Stomach (tissue), 9 donors: ENCODE data around the gene NOG. TPM values are rescaled to one million over a fixed set of nuclear protein-coding genes. Genes with fewer than 3 reads are reported as not detected.

ENCODE experiments used
- DNase-seq, 2 donors: peaks; one replicate each; pipeline versions ENCODE4 v3.0.0 to v3.0.0-alpha.2; 2013 to 2019
- H3K27ac ChIP-seq, 5 donors: fragments of 200-600 bp in 4 of 5; sonication (generic) in 4 of 5; one replicate each; pipeline ENCODE4 v1.5.1; 2013 to 2019; ENCODE audit warnings: mild to moderate bottlenecking in 1 of 5, moderate library complexity in 1 of 5
- H3K27me3 ChIP-seq, 3 donors: fragments of 200-600 bp; sonication (generic); one replicate each; pipeline ENCODE4 v1.5.1; 2017 to 2019; ENCODE audit warnings: mixed run types in 1 of 3
- H3K36me3 ChIP-seq, 4 donors: fragments of 200-600 bp; sonication (generic); 1 replicate in 3 of 4; 2 replicates in 1 of 4; pipeline ENCODE4 v1.5.1; 2016 to 2019
- H3K4me1 ChIP-seq, 4 donors: fragments of 200-600 bp; sonication (generic); one replicate each; pipeline ENCODE4 v1.5.1; 2016 to 2019
- H3K4me3 ChIP-seq, 4 donors: fragments of 200-600 bp; sonication (generic) in 3 of 4; one replicate each; pipeline ENCODE4 v1.5.1; 2016 to 2019; ENCODE audit warnings: mild to moderate bottlenecking in 1 of 4
- H3K9me3 ChIP-seq, 4 donors: fragments of 200-600 bp; sonication (generic); one replicate each; pipeline ENCODE4 v1.5.1; 2016 to 2019
- EP300 ChIP-seq: sonication (generic); formaldehyde crosslinking; IDR thresholded peaks from one replicate; pipeline ENCODE4 v1.6.1; 2017; ENCODE audit warnings: antibody characterized with exemption
- POLR2A ChIP-seq, 4 donors: fragments of 450-650 bp; IDR thresholded peaks; one replicate each; pipeline ENCODE4 v1.6.1; 2016; ENCODE audit warnings: antibody characterized with exemption in 4 of 4, control low read depth in 2 of 4, mild to moderate bottlenecking in 1 of 4, moderate library complexity in 1 of 4
- POLR2AphosphoS5 ChIP-seq, 3 donors: sonication (generic); formaldehyde crosslinking; IDR thresholded peaks; one replicate each; pipeline ENCODE4 v1.6.1; 2016; ENCODE audit warnings: antibody characterized with exemption in 3 of 3
- WGBS, 5 donors: extraction: QIAGEN DNeasy Blood & Tissue Kit in 3 of 5; methylation state at CpG; one replicate each; pipeline versions ENCODE4 v1.1.5 to v1.1.7; 2013 to 2018; 5-methylcytosine and 5-hydroxymethylcytosine counted together
- intact Hi-C: fragments of 100-400 bp; cut with DNase I; formaldehyde crosslinking; loops from one replicate; pipeline ENCODE4 v1.15.1; 2023; ENCODE audit warnings: low total_unique reads
- polyA plus RNA-seq, 3 donors: library from polyadenylated mRNA; stranded (reverse); fragments of 200-250 nt; gene quantifications; one replicate each; pipeline ENCODE4 v1.2.3, GENCODE V29; 2013
- total RNA-seq, 5 donors: library from RNA; depleted of rRNA; stranded (reverse); fragments of >200 nt; gene quantifications; one replicate each; pipeline versions ENCODE4 v1.1.0 to v1.2.3, GENCODE V29; 2014 to 2016
- TF ChIP-seq, protein P1 (sequence below), 7 experiments: fragments of 450-650 bp in 4 of 7; fragments of 200-600 bp in 3 of 7; sonication (generic) in 3 of 7; IDR thresholded peaks; one replicate each; pipeline ENCODE4 v1.5.1; 2016 to 2019; ENCODE audit warnings: antibody characterized with exemption in 7 of 7, control low read depth in 2 of 7, mild to moderate bottlenecking in 1 of 7
- donor health status: healthy with polysubstance abuse.
- donor health status: Bipolar disorder and iron deficiency.
- donor health status: healthy.

The NOG gene
- total and polyA plus RNA-seq, 8 donors, result 0.23 to 1.7 (median 0.31) TPM; not detected in 5

DNA sequence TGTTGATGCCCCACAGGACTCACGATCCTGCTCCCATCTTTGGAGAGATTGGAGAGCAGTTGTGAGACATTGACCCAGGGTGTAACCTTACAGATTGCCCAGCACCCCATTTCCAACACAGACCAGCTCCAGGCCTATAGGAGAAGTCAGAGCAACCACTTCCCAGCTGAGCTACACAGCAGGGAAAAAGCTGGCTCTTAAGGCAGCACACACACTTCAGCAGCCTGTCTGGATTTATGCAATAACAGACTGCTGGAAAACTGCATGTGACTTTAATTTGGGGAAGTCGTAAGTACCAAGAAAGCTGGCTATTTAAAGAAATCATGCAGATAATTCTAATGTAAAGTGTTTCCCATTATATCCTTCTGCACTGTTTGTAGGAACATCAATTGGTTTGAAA lies 30.8 kb downstream of the NOG start:
- peaks cover 0 to 6% (median 1%) of the 10 kb centered on the region in 4 donors for H3K4me1 ChIP-seq
- no peak overlapping the region for H3K27ac ChIP-seq
- H3K4me3 ChIP-seq, result no peak overlapping the region
- intact Hi-C loops, result no loop called here
- no peaks in the 10 kb centered on the region for H3K9me3 ChIP-seq
- no peak for TF ChIP-seq EP300
- DNase-seq, result peak in 1 of 2 donors; percentile 20
- H3K36me3 ChIP-seq, result no peaks in the 10 kb centered on the region
- 44 to 65% (median 63%) methylated on average over 2 of the region's 2 CpGs for WGBS, 5 donors
- H3K27me3 ChIP-seq, result no peaks in the 10 kb centered on the region

DNA sequence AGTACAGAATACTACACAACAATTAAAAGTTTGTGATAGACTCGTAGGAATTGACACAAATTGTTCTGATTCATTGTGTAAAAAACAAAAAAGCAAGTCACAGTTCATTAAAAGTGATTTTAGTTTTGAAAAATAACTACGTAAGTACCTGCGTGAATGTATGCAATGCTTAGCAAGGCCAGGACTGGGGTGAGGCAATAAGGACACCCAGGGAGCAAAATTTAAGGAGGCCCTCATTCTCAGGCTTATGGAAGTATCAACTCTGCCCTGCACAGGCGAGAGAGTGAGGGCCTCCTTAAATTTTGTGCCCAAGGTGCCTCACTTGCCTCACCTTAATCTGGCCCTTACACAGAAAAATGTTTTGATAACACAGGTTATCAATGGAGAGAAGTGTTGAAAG lies 31.4 kb downstream of the NOG start:
- DNase-seq, result no peak
- WGBS, 5 donors, result 50 to 71% (median 61%) methylated on average over 4 of the region's 4 CpGs
- Histone ChIP-seq H3K9me3 (no peaks in the 10 kb centered on the region), H3K4me3 (no peak overlapping the region), H3K4me1 (peaks cover 0 to 12% (median 4%) of the 10 kb centered on the region in 4 donors), H3K27me3 (no peaks in the 10 kb centered on the region), H3K36me3 (no peaks in the 10 kb centered on the region), H3K27ac (no peak overlapping the region)
- intact Hi-C loops, result no loop called here
- TF ChIP-seq EP300 (no peak), POLR2AphosphoS5 (IDR thresholded peaks at IDR 0.05) (no peak), POLR2A (IDR thresholded peaks at IDR 0.05) (no peak)
- TF ChIP-seq, protein P1, sequence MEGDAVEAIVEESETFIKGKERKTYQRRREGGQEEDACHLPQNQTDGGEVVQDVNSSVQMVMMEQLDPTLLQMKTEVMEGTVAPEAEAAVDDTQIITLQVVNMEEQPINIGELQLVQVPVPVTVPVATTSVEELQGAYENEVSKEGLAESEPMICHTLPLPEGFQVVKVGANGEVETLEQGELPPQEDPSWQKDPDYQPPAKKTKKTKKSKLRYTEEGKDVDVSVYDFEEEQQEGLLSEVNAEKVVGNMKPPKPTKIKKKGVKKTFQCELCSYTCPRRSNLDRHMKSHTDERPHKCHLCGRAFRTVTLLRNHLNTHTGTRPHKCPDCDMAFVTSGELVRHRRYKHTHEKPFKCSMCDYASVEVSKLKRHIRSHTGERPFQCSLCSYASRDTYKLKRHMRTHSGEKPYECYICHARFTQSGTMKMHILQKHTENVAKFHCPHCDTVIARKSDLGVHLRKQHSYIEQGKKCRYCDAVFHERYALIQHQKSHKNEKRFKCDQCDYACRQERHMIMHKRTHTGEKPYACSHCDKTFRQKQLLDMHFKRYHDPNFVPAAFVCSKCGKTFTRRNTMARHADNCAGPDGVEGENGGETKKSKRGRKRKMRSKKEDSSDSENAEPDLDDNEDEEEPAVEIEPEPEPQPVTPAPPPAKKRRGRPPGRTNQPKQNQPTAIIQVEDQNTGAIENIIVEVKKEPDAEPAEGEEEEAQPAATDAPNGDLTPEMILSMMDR (IDR thresholded peaks at IDR 0.05), result no peak

DNA sequence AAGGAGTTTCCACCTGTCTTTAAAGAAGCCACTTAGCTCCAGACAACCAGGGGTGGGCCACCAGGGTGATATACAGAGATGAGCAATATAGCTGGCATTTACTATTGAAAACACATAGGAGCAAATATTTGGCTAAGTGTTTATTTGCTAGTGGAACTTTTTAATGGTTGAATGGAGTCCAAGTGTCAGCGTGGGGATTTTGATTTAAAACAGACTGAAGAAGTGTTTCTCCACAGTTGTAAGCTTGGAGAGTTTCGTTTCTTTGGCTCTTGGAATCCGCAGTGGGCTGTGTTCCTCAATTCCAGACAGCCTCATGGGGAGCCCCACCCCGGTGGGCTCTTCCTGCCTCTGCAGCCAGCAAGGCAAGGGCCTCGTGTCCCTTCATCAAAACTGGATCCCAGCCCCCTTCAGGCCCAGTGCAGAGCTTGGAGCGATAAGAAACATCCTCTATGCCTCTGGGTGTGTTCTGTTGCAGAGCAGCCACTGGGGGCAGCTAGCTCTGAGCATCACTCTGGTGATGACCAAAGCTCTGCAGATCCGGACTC lies 36.1 kb downstream of the NOG start:
- Histone ChIP-seq H3K36me3 (no peaks in the 10 kb centered on the region), H3K4me1 (peaks cover 0 to 16% (median 6%) of the 10 kb centered on the region in 4 donors), H3K27ac (no peak overlapping the region), H3K4me3 (no peak overlapping the region), H3K9me3 (no peaks in the 10 kb centered on the region), H3K27me3 (peaks cover 0 to 4% (median 0%) of the 10 kb centered on the region in 3 donors)
- WGBS, 5 donors, result 21 to 29% (median 25%) methylated on average over 7 of the region's 7 CpGs
- DNase-seq, result peak in 1 of 2 donors; percentile 71
- intact Hi-C loops, result no loop called here
- no peak for TF ChIP-seq EP300
- TF ChIP-seq POLR2A (IDR thresholded peaks at IDR 0.05), result no peak
- no peak for TF ChIP-seq POLR2AphosphoS5 (IDR thresholded peaks at IDR 0.05)
- TF ChIP-seq, protein P1 (IDR thresholded peaks at IDR 0.05), result no peak

DNA sequence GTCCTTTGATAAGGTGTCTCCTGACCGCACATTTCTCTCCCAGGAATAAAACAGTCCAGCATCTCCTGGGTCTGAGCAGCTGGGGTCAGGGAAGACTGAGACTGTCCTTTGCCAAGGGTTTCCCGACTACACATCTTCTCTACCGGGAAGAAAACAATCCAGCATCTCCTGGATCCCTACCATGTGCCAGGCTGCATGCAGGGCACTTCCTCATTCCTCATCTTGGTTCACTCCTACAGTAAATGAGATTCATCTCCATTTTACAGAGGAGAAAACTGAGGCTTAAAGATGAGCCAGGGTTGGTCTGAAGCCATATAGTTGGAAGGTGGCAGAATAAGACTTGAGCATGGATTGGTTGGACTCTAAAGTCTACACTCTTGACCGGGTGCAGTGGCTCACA lies 36.7 kb downstream of the NOG start:
- no peak for DNase-seq
- Histone ChIP-seq H3K27me3 (peaks cover 0 to 8% (median 0%) of the 10 kb centered on the region in 3 donors), H3K4me3 (no peak overlapping the region), H3K4me1 (peaks cover 0 to 16% (median 6%) of the 10 kb centered on the region in 4 donors), H3K9me3 (no peaks in the 10 kb centered on the region), H3K27ac (no peak overlapping the region), H3K36me3 (no peaks in the 10 kb centered on the region)
- no peak for TF ChIP-seq POLR2A (IDR thresholded peaks at IDR 0.05)
- TF ChIP-seq EP300, result no peak
- TF ChIP-seq, protein P1 (IDR thresholded peaks at IDR 0.05), result no peak
- no peak for TF ChIP-seq POLR2AphosphoS5 (IDR thresholded peaks at IDR 0.05)
- intact Hi-C loops, result no loop called here
- 63 to 85% (median 71%) methylated on average over 4 of the region's 4 CpGs for WGBS, 5 donors

DNA sequence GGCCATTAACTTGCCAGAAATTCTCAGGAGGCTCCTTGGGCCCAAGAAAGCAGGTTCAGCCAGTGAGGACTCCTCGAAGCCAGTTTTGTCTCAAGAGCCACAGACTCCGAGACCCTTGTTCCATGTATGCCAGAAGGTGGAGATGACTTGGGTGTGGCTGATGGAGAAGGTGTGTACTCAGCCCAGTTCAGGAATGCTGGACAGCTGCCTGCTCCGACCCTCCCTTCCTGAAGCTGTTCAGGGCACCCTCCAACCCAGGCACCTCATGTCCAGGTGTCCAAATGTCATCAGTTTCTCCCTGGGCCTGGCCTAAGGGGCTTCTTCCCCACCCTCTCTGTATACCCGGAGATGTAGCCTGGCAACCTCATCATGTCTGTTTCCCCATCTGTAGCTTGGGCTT lies 40.2 kb downstream of the NOG start:
- Histone ChIP-seq H3K36me3 (no peaks in the 10 kb centered on the region), H3K9me3 (no peaks in the 10 kb centered on the region), H3K27ac (no peak overlapping the region), H3K27me3 (peaks cover 0 to 33% (median 0%) of the 10 kb centered on the region in 3 donors), H3K4me1 (peaks cover 0 to 16% (median 6%) of the 10 kb centered on the region in 4 donors), H3K4me3 (no peak overlapping the region)
- WGBS, 5 donors, result 63 to 85% (median 73%) methylated on average over 3 to 4 of the region's 4 CpGs
- intact Hi-C loops, result no loop called here
- DNase-seq, result no peak
- TF ChIP-seq POLR2A (IDR thresholded peaks at IDR 0.05) (no peak), EP300 (no peak), POLR2AphosphoS5 (IDR thresholded peaks at IDR 0.05) (no peak)
- TF ChIP-seq, protein P1 (IDR thresholded peaks at IDR 0.05), result no peak
